HG03095 (cell line): ENCODE measurements around the gene PLIN3.
"Not testable (repeated sequence)": the region's sequence is repeated elsewhere in the genome, so short reads cannot be mapped to it uniquely, and the experiment has no call there.

Experiments
- ATAC-seq: cut with Tn5 transposase; IDR thresholded peaks from one replicate; pipeline ENCODE4 v1.9.1; 2021; ENCODE audit warnings: moderate library complexity; ENCODE audit not compliant: unreplicated experiment

The PLIN3 gene, protein sequence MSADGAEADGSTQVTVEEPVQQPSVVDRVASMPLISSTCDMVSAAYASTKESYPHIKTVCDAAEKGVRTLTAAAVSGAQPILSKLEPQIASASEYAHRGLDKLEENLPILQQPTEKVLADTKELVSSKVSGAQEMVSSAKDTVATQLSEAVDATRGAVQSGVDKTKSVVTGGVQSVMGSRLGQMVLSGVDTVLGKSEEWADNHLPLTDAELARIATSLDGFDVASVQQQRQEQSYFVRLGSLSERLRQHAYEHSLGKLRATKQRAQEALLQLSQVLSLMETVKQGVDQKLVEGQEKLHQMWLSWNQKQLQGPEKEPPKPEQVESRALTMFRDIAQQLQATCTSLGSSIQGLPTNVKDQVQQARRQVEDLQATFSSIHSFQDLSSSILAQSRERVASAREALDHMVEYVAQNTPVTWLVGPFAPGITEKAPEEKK

GRCh38 chr19:4867534-4868285, at the start of gene PLIN3:
PLIN3 (minus strand) TSS chr19:4867667; CDS start chr19:4861394, 6,273 bp downstream.
- peak; percentile 79 for ATAC-seq

GRCh38 chr19:4916292-4917082, 49.0 kb upstream of the PLIN3 start:
- ATAC-seq, result no peak

DNA sequence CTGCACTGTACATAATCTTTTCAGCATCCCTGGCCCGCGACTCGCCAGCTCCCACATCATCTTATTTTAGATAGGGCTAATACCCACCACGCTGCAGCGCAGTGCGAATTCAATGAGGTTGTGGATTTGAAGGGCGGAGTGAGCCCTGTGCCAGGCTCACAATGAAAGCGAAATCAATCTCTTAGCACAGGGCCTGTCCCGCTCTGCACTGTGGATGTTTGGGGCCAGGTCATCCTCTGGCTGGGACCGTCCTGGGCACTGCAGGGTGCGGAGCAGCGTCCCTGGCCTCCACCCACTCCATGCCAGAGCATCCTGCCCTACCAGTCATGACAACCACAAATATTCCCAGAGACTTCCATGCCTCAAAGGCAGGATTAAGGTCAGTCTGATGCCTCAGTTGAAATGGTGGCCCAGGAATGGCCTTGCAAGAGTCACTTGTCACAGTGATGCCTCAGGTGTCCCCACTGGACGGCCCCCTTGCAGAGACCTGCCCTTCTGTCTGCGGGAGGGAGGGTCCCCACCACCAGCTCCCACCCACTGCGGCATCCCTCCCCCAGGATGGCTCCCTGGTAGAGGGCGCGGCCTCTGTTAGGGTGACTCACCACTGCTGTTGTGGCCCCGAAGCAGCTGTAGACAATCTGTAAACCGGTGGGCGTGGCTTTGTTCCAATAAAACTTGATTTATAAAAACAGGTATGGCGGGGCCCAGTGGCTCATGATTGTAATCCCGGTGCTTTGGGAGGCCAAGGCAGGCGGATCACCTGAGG, 47.5 kb upstream of the PLIN3 start:
- no peak for ATAC-seq

DNA sequence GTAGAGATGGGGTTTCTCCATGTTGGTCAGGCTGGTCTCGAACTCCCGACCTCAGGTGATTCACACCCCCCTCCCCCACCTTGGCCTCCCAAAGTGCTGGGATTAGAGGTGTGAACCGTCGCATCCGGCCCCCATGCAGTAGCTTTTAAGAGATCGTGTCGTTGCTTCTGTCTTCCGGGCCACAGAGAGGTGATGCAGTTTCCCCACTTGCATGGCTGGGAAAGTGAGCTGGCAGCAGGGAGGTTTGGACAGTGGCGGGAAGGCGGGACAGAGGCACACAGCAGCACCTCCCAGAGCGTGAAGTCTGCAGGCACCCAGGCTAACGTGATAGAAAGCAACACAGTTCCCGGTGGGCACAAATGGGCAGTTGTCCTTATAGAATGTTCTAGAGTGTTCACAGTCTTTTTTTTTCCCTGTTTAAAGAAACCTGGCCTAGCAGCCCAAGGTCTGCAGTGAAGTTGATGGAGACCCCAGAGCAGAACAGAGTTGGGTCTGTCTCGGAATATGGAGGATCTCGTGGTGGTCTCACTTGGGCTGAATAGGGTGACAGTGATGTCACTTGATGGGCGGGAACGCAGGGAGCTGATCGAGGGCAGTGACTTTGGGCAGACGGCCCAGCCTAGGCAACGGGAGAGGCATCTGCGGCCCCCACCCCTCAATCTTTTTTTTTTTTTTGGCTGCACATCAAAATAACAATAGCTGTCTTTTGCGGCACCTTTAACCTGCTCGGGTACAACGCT, 46.7 kb upstream of the PLIN3 start:
- ATAC-seq, result no peak

GRCh38 chr19:4911786-4912672, 44.6 kb upstream of the PLIN3 start:
- ATAC-seq, result peak; percentile 41

DNA sequence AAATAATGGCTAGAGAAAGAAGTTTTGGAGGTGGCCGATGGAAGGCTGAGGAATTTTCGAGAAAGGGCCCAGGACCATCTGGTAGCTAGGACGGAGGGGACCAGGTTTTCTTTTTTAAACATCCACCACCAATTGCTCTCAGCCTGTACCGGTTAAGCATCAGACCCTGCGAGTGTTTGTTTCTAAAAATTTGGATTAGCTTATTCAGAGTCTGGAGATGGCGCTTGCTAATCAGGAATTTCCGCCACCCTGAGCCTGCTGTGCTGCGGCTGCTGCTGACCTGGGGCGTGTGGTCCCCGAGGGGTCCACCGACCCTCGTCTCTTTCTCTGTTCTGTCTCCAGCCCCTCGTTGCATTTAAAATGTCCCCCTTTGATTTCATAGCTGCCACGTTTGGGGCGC, 43.8 kb upstream of the PLIN3 start:
- no peak for ATAC-seq

DNA sequence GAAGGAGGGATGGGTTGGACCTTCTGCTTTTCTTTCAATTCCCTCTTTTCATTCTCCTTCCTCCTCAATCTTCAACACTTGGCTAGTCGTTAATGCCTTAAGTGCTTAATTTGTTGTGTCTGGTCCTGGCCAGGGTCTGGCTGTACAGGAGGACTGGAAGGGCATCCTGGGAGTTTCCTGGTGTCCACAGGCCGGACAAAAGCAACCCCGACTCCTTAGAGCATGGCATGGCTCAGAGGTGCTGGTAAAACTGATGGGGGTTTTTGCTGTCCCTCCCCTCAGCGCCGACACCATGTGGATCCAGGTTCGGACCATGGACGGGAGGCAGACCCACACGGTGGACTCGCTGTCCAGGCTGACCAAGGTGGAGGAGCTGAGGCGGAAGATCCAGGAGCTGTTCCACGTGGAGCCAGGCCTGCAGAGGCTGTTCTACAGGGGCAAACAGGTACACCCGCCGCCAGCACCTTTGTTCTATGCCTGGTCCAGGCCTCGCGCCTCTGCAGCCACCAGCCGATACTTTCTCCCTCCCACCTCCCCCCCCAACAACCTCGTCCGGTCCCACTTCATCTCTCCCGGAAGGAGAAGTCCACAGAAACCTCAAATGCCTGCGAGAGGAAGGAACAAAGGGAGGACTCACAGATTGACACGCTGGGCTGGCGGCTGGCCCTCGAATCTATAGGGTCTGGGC, 43.3 kb upstream of the PLIN3 start:
- no peak for ATAC-seq

- ATAC-seq, result peak; percentile 54
Measured at GRCh38 chr19:4909897-4910593, 42.6 kb upstream of the PLIN3 start.

- ATAC-seq, result peak; percentile 21
Measured at GRCh38 chr19:4909156-4909896, 41.9 kb upstream of the PLIN3 start, which contains the start of gene UHRF1. UHRF1 (plus strand) TSS chr19:4909501; CDS start chr19:4910886, 1,385 bp downstream.

- no peak for ATAC-seq
Measured at GRCh38 chr19:4908781-4909155, 41.3 kb upstream of the PLIN3 start.

- no peak for ATAC-seq
Measured at GRCh38 chr19:4908360-4908759, 40.9 kb upstream of the PLIN3 start.

DNA sequence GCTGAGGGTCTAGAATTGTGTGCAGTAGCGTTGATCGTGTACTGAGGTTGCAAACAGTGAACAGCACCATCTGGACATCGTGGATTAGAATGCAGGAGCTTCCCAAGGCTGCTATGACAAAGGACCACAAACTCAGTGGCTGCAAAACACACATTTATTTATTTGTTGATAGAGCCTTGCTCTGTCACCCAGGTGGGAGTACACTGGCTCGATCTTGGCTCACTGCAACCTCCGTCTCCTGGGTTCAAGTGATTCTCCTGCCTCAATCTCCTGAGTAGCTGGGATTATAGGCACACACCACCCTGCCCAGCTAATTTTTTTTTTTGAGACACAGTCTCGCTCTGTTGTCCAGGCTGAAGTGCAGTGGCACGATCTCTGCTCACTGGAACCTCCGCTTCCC, 39.5 kb upstream of the PLIN3 start:
- no peak for ATAC-seq

GRCh38 chr19:4904481-4904880, 37.0 kb upstream of the PLIN3 start:
- ATAC-seq, result no peak

- no peak for ATAC-seq
Measured at GRCh38 chr19:4902796-4903195, 35.3 kb upstream of the PLIN3 start, which contains the start of gene ARRDC5. ARRDC5 (minus strand) TSS chr19:4902896; CDS start chr19:4902825, 71 bp downstream.

- not testable (repeated sequence) for ATAC-seq
Measured at GRCh38 chr19:4900879-4901278, 33.4 kb upstream of the PLIN3 start.

- ATAC-seq, result no peak
Measured at GRCh38 chr19:4897146-4897545, 29.7 kb upstream of the PLIN3 start.

DNA sequence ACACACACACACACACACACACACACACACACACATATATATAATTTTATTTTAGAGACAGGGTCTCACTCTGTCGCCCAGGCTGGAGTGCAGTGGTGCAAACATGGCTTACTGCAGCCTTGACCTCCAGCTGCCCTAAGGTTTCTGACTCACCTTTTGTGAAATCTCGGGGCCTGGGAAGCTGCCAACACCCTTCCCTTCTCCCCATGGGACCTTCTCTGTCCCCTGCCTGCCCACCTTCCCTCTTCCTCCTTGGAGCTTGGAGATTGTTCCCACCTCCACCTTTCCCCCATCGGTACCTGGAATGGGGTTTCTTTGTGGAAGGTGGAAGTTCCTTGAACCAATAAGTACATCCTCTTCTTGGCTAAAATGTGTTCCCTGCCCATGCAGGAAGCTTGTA, 28.9 kb upstream of the PLIN3 start:
- ATAC-seq, result no peak
